ENCODE data around the gene NUDT4. TPM values are rescaled to one million over a fixed set of nuclear protein-coding genes. Genes with fewer than 3 reads are reported as not detected.

Gene NUDT4
- total RNA-seq, 2 experiments from 2014 or later: 26.4 to 32.4 TPM

GRCh38 chr12:93356214-93356613, 21.5 kb upstream of the NUDT4 start:
- Histone ChIP-seq H3K36me3 (ENCODE audit: insufficient read depth, low read length) (no peaks in the 10 kb centered on the region), H4K20me1 (ENCODE audit: insufficient read depth, low read length) (no peaks in the 10 kb centered on the region), H3K79me2 (ENCODE audit: insufficient read depth, low read depth, low read length) (no peaks in the 10 kb centered on the region), H3K4me2 (ENCODE audit: low read length) (no peak overlapping the region), H3K9me2 (ENCODE audit: insufficient read depth, low read length) (no peaks in the 10 kb centered on the region), H3K9me3 (ENCODE audit: low read length) (no peaks in the 10 kb centered on the region), H3K27ac (ENCODE audit: low read depth, low read length, poor library complexity, severe bottlenecking) (no peak overlapping the region), H2AFZ (ENCODE audit: low read length) (no peak overlapping the region), H3K4me1 (ENCODE audit: insufficient read depth, low read length, poor library complexity, severe bottlenecking) (no peaks in the 10 kb centered on the region), H3K4me3 (ENCODE audit: low read depth, low read length, poor library complexity, severe bottlenecking) (no peak overlapping the region)
- no TSS peak for BruUV-seq (replicated peaks)
- no peak for DNase-seq (ENCODE audit: low spot score)
- intact Hi-C loops (cut with micrococcal nuclease; ENCODE audit: unreplicated experiment): no loop called here
- ChIA-PET POLR2A (interaction anchor here (0.5 kb wide), 1 partner anchor 355 kb away, joined by 5 read pairs; no protein-coding TSS in a partner anchor), CTCF (ENCODE audit: unreplicated experiment) (no interaction called here)
- TF ChIP-seq CTCF (conservative IDR thresholded peaks at IDR 0.05; ENCODE audit: low read length): no peak
- no peak for TF ChIP-seq EZH2phosphoT487 (IDR thresholded peaks at IDR 0.05; ENCODE audit: borderline replicate concordance, low read depth, low read length)

GRCh38 chr12:93358058-93358457, 19.7 kb upstream of the NUDT4 start:
- BruUV-seq (replicated peaks): no TSS peak
- no peak overlapping the region for H3K4me3 ChIP-seq (ENCODE audit: low read depth, low read length, poor library complexity, severe bottlenecking)
- H3K36me3 ChIP-seq (ENCODE audit: insufficient read depth, low read length): no peaks in the 10 kb centered on the region
- DNase-seq (ENCODE audit: low spot score): no peak
- TF ChIP-seq CTCF (conservative IDR thresholded peaks at IDR 0.05; ENCODE audit: low read length): no peak
- no peak for TF ChIP-seq EZH2phosphoT487 (IDR thresholded peaks at IDR 0.05; ENCODE audit: borderline replicate concordance, low read depth, low read length)
- no peak overlapping the region for H3K4me2 ChIP-seq (ENCODE audit: low read length)
- CTCF ChIA-PET (ENCODE audit: unreplicated experiment): no interaction called here
- H3K4me1 ChIP-seq (ENCODE audit: insufficient read depth, low read length, poor library complexity, severe bottlenecking): no peaks in the 10 kb centered on the region
- POLR2A ChIA-PET: interaction anchor here (0.6 to 1.5 kb wide), 3 partner anchors 10 to 1667 kb away, joined by 3 to 4 read pairs (median 4); no protein-coding TSS in a partner anchor
- H3K79me2 ChIP-seq (ENCODE audit: insufficient read depth, low read depth, low read length): no peaks in the 10 kb centered on the region
- no peaks in the 10 kb centered on the region for H3K9me2 ChIP-seq (ENCODE audit: insufficient read depth, low read length)
- intact Hi-C loops (cut with micrococcal nuclease; ENCODE audit: unreplicated experiment): no loop called here
- no peak overlapping the region for H3K27ac ChIP-seq (ENCODE audit: low read depth, low read length, poor library complexity, severe bottlenecking)
- no peaks in the 10 kb centered on the region for H3K9me3 ChIP-seq (ENCODE audit: low read length)
- no peak overlapping the region for H2AFZ ChIP-seq (ENCODE audit: low read length)
- no peaks in the 10 kb centered on the region for H4K20me1 ChIP-seq (ENCODE audit: insufficient read depth, low read length)

- Histone ChIP-seq H3K9me2 (ENCODE audit: insufficient read depth, low read length) (no peaks in the 10 kb centered on the region), H3K4me2 (ENCODE audit: low read length) (no peak overlapping the region), H4K20me1 (ENCODE audit: insufficient read depth, low read length) (no peaks in the 10 kb centered on the region), H2AFZ (ENCODE audit: low read length) (no peak overlapping the region), H3K36me3 (ENCODE audit: insufficient read depth, low read length) (no peaks in the 10 kb centered on the region), H3K4me1 (ENCODE audit: insufficient read depth, low read length, poor library complexity, severe bottlenecking) (no peaks in the 10 kb centered on the region), H3K79me2 (ENCODE audit: insufficient read depth, low read depth, low read length) (no peaks in the 10 kb centered on the region), H3K27ac (ENCODE audit: low read depth, low read length, poor library complexity, severe bottlenecking) (no peak overlapping the region), H3K4me3 (ENCODE audit: low read depth, low read length, poor library complexity, severe bottlenecking) (no peak overlapping the region), H3K9me3 (ENCODE audit: low read length) (no peaks in the 10 kb centered on the region)
- BruUV-seq (replicated peaks): no TSS peak
- no peak for TF ChIP-seq CTCF (conservative IDR thresholded peaks at IDR 0.05; ENCODE audit: low read length)
- TF ChIP-seq EZH2phosphoT487 (IDR thresholded peaks at IDR 0.05; ENCODE audit: borderline replicate concordance, low read depth, low read length): no peak
- POLR2A ChIA-PET: interaction anchor here (0.6 to 1.5 kb wide), 3 partner anchors 9 to 1666 kb away, joined by 3 to 4 read pairs (median 4); no protein-coding TSS in a partner anchor
- intact Hi-C loops (cut with micrococcal nuclease; ENCODE audit: unreplicated experiment): no loop called here
- CTCF ChIA-PET (ENCODE audit: unreplicated experiment): no interaction called here
- DNase-seq (ENCODE audit: low spot score): no peak
Measured at GRCh38 chr12:93358821-93359220, 18.9 kb upstream of the NUDT4 start.
